G401.6 (cell line): Measurements from ENCODE around the gene STRA8.

Experiments
- FAIRE-seq: peaks from 2 replicates; lab custom pipeline; 2012; peaks lifted over from hg19 to GRCh38; lab: Jason Lieb, UNC

STRA8 gene, protein sequence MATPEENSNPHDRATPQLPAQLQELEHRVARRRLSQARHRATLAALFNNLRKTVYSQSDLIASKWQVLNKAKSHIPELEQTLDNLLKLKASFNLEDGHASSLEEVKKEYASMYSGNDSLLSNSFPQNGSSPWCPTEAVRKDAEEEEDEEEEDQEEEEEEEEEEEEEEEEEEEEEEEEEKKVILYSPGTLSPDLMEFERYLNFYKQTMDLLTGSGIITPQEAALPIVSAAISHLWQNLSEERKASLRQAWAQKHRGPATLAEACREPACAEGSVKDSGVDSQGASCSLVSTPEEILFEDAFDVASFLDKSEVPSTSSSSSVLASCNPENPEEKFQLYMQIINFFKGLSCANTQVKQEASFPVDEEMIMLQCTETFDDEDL

GRCh38 chr7:135233570-135233969 lies at the start of gene STRA8:
Gene STRA8 (plus strand): TSS chr7:135233838. CDS start chr7:135240525, 6,687 bp downstream.
- no peak for FAIRE-seq

GRCh38 chr7:135184254-135184841 lies 49.3 kb upstream of the STRA8 start:
- FAIRE-seq = no peak

DNA sequence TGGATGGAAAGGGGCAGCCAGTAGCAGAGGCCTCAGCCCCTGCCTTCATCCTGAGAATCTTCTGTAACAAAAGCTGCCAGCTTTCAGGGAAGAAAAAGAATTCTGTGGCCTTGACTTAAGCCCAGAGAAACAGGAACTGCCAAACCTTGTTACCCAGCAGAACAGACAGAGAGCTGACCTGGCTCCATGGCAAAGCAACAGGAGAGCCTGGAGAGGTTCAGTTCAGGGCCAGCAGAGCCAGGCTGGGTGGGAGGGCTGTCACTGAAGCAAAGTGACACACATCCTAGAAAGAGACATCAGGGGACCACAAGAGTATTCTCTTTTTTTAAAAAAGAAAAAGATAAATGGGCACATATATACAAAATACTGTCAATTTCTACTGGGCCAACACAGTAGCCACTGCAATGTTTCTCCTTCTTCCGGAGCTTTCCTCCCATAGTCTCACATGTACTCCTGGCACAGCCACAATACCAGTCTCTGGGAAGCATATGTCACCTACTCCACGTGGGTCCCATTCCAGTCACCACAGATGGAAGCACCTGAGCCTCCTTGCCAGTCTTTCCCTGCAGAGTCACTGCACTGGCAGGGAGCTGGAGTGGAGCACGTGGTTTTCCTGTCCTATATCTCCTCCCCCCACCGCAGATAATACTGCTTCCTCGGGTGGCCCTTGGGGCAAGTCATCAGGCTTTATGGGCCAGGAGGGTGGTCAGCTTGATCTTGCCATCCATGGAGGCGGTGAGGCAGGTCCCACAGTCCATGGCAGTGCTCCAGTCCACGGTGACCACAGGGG lies 48.0 kb upstream of the STRA8 start:
- FAIRE-seq = no peak

- FAIRE-seq = no peak
Observed at GRCh38 chr7:135186261-135186540, 47.4 kb upstream of the STRA8 start.

DNA sequence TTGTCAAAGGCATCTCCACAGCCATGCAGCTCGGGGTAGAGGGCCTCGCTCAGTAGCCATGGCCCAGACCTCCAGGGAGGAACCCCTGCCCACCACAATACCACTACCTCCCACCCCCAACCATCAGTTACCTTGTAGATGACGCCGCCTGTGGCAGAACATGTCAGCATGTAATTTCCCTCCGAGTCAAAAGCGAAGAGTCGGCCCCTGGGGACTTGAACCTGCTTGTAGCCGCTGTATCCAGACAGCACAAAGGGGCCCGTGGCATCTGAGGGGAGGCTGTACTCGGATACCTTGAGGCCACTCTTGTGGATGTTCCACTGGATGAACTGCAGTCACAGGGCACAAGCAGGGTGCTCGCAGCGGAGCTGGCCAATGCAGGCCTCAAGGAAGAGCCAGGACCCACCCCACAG lies 46.8 kb upstream of the STRA8 start:
- no peak for FAIRE-seq

DNA sequence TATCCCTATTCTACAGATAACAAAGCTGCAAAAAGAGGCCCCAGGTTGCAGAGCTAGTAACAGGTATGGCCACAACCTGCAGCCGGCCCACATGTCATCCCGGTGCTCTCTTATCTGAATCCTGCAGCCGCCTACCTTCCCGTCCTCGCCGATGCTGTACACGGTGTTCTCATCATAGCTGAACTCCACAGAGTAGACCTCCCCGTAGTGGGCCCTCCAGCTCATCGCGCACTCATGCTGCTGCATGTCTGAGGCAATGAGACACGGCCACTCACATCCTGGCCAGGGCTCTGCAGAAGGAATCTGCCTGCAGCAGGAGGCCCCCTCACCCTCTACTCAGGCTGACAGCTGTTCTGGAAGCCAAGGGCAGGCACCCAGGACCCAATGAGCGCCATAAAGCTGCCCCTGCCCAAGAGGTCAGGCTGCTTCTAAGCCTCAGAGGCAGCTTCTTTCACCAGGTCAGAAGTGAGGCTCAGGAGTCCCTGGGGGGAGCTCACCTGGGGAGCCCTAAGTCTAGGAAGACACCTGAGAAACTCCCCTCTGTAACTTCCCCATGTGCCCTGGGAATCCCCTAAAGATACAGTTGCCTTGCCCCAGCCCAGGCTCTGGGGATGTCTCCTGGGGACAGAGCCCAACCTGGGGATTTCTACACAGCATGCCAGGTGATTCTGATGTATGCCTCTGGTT lies 45.2 kb upstream of the STRA8 start:
- no peak for FAIRE-seq

- no peak for FAIRE-seq
Observed at GRCh38 chr7:135189221-135189662, 44.4 kb upstream of the STRA8 start.

DNA sequence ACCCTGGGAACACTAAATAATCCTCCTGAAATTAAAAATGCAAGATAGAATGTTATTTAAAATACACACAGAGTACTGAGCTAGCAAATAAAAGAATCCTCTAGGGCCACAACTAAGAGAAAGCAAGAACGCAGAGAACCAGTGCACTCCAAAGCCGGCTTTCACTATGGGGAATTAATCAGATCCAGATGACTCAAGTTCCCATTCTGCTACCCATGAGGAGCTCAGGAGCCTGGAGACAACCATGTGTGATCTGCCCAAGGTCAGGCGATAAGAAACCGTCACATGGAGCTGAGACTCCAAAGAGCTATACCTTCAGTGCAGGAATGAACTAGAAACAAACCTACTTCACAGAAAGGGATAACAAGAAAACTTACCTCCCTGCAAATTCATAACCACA lies 43.7 kb upstream of the STRA8 start:
- no peak for FAIRE-seq

DNA sequence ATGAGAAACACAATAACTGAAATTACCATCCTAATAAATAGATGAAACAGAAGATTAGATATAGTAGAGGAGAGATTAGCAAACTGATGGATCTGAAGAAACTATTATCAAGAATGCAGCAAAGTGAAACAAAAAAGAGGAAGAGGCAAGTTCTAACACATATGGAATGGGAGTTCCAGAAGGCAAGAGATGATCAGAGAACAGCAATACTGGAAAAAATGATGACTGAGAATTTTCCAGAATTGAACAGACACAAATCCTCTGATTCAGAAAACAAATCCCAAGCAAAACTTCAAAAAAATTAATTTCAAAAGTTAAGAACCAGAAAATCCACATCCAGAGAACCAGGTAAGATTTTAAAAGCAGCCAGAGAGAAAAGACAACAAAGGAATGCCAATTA lies 42.9 kb upstream of the STRA8 start:
- no peak for FAIRE-seq

DNA sequence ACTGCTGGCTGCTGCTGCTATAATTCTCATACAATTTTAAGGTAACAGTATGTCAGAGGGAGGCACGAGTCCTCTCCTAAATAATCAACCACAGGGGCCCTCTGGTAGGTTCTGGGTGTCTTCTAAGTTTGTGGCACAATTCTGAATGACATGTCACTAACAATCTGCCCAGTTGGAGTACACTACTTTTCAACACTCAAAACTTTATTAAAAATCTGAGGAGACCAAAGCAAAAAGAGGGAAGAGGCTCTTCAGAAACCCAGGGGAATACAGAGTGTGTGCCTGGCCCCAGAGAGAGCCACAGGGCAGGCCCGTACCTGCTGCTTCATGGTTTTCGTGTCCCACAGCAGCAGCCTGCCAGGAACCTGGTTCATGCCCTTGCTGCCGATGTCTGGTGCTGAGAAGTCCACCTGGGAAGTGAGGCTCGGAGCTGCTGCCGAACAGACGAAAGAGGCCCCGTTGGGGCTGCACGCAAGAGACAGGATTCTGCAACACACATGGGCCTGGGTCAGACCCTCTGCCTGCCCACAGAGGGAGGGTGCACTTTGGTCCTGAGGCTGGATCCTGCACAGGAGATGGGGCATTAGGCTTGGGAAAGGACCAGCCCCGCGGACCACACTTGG lies 40.6 kb upstream of the STRA8 start:
- no peak for FAIRE-seq

GRCh38 chr7:135193615-135194081 lies 40.0 kb upstream of the STRA8 start:
- no peak for FAIRE-seq

DNA sequence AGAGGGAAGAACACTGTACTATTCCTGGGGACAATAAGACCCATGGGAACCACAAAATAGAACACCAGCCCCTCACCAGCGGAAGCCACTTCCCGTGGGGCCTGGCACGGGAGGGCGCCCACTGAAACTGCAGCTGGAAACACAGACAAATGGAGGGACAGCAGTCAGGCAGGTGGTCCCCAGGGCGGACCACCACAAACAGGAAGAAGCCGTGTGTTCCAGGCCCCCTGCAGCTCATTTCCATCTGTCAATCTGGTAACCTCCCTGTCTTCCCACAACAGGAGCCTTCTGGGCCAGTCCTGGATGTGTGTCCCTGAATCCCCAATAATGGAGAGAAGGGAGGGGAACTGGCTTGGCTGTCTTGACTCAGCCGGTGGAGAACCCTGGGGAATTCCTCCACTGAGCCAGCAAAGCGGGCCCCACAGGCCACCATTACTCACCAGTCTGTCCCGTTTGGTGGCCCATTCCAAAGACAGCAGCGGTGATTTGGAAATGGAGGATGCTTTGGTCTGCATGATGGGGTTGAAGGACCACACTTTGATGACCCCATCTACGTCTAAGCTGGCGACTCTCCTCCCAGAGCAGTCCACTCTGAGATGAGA lies 39.0 kb upstream of the STRA8 start:
- no peak for FAIRE-seq

GRCh38 chr7:135195156-135195555 lies 38.5 kb upstream of the STRA8 start:
- no peak for FAIRE-seq

DNA sequence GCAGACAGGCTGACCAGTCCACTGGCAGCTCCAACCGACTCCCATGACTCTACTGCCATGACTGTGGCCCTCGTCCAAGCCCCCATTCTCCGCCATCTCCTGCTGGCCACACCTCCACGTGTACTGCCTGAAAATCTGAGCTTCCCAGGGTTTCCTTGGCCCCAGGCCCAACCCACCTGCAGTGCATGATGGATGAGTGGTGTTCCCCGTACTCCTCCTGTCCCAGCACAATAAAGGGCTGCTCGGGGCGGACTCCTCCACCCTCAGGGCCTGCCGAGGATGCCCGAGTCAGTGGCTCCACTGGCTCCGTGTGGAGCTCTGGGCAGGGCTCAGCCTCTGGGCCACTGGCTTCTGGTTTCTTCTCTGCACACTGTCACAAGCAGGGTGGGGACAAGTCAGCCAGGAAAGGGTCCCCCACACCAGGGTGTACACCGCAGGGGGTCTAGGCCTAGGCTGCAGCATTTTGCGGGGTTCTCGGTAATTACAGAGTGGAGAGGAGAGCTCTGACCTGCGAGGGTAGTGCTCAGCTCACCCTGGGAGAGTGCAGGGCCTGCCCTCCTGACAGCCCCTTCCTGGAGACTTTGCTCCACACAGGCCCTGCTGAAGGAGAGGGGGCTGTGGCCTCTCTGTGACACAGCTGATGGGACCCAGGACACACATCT lies 37.5 kb upstream of the STRA8 start:
- FAIRE-seq = no peak

GRCh38 chr7:135197343-135197742 lies 36.3 kb upstream of the STRA8 start:
- FAIRE-seq = no peak

GRCh38 chr7:135197906-135198655 lies 35.6 kb upstream of the STRA8 start:
- FAIRE-seq = no peak

- FAIRE-seq = no peak
Observed at GRCh38 chr7:135199439-135199838, 34.2 kb upstream of the STRA8 start.

DNA sequence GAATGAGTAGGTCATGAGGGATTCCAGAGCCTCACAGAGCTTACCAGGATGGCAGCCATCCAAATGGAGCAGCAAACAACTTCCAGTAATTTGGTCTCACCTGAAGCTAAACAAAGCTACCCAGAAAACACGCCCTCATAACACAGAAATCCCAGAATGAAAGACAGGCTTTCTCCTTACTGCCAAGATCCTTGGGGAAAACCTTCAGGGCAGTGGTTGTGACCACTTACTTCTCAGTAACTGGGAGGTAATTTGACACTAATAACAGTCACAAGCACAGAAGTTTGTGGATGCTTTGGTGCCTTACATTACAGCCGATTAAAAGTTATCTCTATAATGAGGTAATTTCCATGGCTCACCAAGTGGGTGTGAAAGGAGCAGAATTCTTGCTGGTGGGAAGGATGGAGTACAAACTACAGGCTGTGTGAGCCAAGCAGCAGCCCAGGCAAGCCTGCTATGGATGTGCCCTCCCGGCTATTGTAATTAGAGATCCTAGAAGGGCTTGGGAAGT lies 32.8 kb upstream of the STRA8 start:
- FAIRE-seq = no peak

- FAIRE-seq = no peak
Observed at GRCh38 chr7:135201350-135201749, 32.3 kb upstream of the STRA8 start.

GRCh38 chr7:135204341-135204749 lies 29.3 kb upstream of the STRA8 start:
- no peak for FAIRE-seq
